ENCODE measurements around the gene NADSYN1. TPM values are rescaled to one million over a fixed set of nuclear protein-coding genes. Genes with fewer than 3 reads are reported as not detected.

The NADSYN1 gene
- total RNA-seq, 4 donors from 2014 or later: 44.0 to 79.1 (median 57.3) TPM

DNA sequence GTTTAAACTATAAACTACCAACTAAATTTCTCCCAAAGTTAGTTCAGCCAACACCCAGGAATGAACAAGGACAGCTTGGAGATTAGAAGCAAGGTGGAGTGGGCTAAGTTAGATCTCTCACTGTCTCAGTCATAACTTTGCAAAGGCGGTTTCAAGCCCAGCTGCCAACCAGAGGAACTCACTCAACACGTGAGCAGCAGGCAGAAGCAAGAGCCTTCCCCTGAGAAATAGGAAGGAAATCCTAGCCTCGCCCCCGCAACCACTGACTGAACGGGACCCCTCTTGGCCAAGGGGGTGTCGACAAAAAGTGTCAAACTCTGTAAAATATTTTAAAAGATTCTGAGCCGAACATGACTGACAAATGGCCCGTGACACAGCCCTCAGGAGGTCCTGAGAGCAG lies 90.9 kb downstream of the NADSYN1 start:
- TF ChIP-seq CTCF (IDR thresholded peaks at IDR 0.05; ENCODE audit: low read depth): no peak

DNA sequence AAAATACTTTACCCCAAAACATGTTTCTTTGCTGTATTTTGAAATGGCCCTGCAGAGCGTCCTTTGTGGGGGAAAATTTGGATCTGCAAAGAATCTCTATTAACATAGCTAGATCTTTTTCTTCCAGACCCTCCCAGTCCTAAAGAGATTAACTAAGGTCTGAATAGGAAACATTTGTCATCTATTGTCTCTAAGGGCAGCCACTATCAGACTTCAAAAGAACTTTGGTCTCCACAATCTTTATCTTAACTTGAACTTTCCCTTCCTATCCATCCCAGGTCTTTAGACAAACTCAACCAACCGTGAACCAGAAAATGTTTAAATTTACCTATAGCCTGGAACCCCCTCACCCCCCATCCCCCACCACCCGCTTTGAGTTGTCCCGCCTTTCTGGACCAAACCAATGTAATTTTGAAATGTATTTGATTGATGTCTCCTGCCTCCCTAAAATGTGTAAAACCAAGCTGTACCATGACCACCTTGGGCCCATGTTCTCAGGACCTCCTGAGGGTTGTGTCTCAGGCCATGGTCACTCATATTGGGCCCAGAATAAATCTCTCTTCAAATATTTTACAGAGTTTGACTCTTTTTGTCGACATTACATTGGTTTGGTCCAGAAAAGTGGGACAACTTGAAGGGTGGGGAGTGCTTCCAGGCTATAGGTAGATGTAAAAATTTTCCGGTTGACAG lies 91.7 kb downstream of the NADSYN1 start:
- TF ChIP-seq CTCF (IDR thresholded peaks at IDR 0.05; ENCODE audit: low read depth): no peak

DNA sequence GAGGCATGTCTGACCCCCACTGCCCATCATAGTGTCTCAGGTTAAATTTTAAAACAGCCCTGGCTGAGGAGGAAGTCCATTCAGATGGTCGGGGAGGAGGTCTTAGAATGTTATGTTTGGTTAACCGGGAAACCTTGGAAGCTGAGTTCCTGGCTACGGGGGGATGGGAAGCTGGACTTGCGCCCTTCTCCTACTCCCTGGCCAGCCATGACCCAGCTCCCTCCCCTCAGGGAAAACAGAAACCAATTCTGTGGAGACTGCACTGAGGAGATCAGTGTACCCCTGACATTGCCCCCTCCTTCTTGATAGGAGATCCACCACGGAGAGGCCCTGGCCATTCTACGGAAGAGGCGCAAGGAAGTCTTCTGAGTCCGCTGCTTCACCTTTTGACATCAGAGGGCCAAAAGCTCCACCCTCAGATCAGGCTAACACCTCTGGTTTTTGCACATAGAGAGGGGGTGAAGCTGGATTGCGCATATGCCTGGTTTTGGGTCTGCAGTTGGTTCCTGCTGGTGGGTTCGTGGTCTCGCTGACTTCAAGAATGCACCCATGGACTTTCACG lies 92.5 kb downstream of the NADSYN1 start:
- no peak for TF ChIP-seq CTCF (IDR thresholded peaks at IDR 0.05; ENCODE audit: low read depth)

GRCh38 chr11:71548120-71548519 lies 95.1 kb downstream of the NADSYN1 start, which contains the start of gene KRTAP5-9:
Gene KRTAP5-9 (plus strand): TSS chr11:71548420. CDS start chr11:71548658, 238 bp downstream.
- no peak for TF ChIP-seq CTCF (IDR thresholded peaks at IDR 0.05; ENCODE audit: low read depth)

DNA sequence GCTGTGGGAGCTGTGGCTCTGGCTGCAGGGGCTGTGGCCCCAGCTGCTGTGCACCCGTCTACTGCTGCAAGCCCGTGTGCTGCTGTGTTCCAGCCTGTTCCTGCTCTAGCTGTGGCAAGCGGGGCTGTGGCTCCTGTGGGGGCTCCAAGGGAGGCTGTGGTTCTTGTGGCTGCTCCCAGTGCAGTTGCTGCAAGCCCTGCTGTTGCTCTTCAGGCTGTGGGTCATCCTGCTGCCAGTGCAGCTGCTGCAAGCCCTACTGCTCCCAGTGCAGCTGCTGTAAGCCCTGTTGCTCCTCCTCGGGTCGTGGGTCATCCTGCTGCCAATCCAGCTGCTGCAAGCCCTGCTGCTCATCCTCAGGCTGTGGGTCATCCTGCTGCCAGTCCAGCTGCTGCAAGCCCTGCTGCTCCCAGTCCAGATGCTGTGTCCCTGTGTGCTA lies 95.7 kb downstream of the NADSYN1 start:
- no peak for TF ChIP-seq CTCF (IDR thresholded peaks at IDR 0.05; ENCODE audit: low read depth)

Small RNA genes within 50 kb of the gene (small RNA-seq; reads per million reads assigned to genes)
- gene MIR6754: not detected

Other genes with a start within 250 kb of the NADSYN1 start
- gene SHANK2, start 200.6 kb upstream of the NADSYN1 start, total RNA-seq: 1 to 10 TPM in 2 of 4 donors, under 1 TPM in 2; 0.66 to 4.3 (median 1.1) TPM
- 10 to 100 TPM in 3 of 4 donors, 1 to 10 TPM in 1; 9.0 to 23.8 (median 17.9) TPM for gene DHCR7, start 4.8 kb upstream of the NADSYN1 start, total RNA-seq
- gene KRTAP5-7, start 74.1 kb downstream of the NADSYN1 start, total RNA-seq: under 1 TPM in 2 of 4 donors, not detected in 2; 0.49 to 0.57 TPM
- gene KRTAP5-8, start 84.8 kb downstream of the NADSYN1 start, total RNA-seq: under 1 TPM in 2 of 4 donors, not detected in 2; 0.57 to 0.66 TPM
- gene KRTAP5-9, start 95.2 kb downstream of the NADSYN1 start, total RNA-seq: 1 to 10 TPM in 1 of 4 donors, under 1 TPM in 1, not detected in 2; 0.75 to 1.0 TPM
- gene KRTAP5-10, start 112.4 kb downstream of the NADSYN1 start, total RNA-seq: not detected
- gene KRTAP5-11, start 129.7 kb downstream of the NADSYN1 start, total RNA-seq: not detected